Astrocyte (in vitro differentiated cells and primary cell): ENCODE measurements around the gene CDC25B.

Source experiments
- EZH2 ChIP-seq: IDR thresholded peaks from 2 replicates; pipeline ENCODE4 v1.6.1; 2012; ENCODE audit warnings: mild to moderate bottlenecking, low read length, inconsistent platforms; ENCODE audit not compliant: insufficient read depth
- TF ChIP-seq, protein P1 (sequence below): IDR thresholded peaks from 2 replicates; pipeline ENCODE4 v1.5.1; 2011; ENCODE audit warnings: low read depth, mild to moderate bottlenecking, inconsistent platforms, low read length, moderate library complexity; ENCODE audit not compliant: insufficient read depth

DNA sequence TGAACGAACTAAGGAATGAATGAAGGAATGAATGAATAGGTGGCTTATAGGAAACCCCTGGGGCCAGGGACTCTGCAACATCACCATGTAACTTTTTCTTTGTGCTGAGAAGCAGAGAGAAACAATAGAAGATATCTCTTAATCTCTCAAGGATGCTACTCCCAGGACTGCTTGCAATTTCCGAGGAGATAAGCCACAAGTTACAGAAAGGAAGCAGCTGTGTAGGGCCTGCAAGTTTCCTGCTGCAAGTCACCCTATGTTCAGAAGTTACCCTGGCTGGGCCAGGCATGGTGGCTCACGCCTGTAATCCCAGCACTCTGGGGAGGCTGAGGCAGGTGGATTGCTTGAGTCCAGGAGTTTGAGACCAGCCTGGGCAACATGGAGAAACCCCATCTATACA, 43.2 kb downstream of the CDC25B start:
- no peak for TF ChIP-seq EZH2
- TF ChIP-seq, protein P1, sequence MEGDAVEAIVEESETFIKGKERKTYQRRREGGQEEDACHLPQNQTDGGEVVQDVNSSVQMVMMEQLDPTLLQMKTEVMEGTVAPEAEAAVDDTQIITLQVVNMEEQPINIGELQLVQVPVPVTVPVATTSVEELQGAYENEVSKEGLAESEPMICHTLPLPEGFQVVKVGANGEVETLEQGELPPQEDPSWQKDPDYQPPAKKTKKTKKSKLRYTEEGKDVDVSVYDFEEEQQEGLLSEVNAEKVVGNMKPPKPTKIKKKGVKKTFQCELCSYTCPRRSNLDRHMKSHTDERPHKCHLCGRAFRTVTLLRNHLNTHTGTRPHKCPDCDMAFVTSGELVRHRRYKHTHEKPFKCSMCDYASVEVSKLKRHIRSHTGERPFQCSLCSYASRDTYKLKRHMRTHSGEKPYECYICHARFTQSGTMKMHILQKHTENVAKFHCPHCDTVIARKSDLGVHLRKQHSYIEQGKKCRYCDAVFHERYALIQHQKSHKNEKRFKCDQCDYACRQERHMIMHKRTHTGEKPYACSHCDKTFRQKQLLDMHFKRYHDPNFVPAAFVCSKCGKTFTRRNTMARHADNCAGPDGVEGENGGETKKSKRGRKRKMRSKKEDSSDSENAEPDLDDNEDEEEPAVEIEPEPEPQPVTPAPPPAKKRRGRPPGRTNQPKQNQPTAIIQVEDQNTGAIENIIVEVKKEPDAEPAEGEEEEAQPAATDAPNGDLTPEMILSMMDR, result no peak
